ENCODE results near the gene MORN1. TPM values are rescaled to one million over a fixed set of nuclear protein-coding genes. Genes with fewer than 3 reads are reported as not detected.

Gene MORN1
- total and polyA plus RNA-seq, 2 of the 8 experiments (the other 6 are each of a cell fraction or from before 2014, with no cell fraction given): 5.0 to 9.1 TPM

GRCh38 chr1:2394761-2395160 lies 3.4 kb upstream of the MORN1 start:
- DNase-seq (ENCODE audit: low read depth in 1 of 2, low spot score in 2 of 2) (no peak), FAIRE-seq (no peak)
- no peak overlapping the region for H4K8ac ChIP-seq (ENCODE audit: extremely low read depth, insufficient read depth, low read length)
- no peak overlapping the region for H4K91ac ChIP-seq (replicated peaks; ENCODE audit: insufficient read length, low read length)
- H2BK20ac ChIP-seq (ENCODE audit: low read length): no peak overlapping the region
- H3K9ac ChIP-seq (replicated peaks in 1 of 4; ENCODE audit: extremely low read depth in 1 of 4, low read depth in 3 of 4, low read length in 3 of 4): no peak overlapping the region
- peaks cover 0 to 9% (median 2%) of the 10 kb centered on the region in 4 experiments; a peak in 6 of 7 replicates for H3K4me1 ChIP-seq (replicated peaks in 1 of 4; ENCODE audit: control insufficient read depth in 3 of 4, insufficient read depth in 4 of 4, low read length in 3 of 4)
- H3K18ac ChIP-seq (ENCODE audit: extremely low read depth, low read length): no peak overlapping the region
- H2BK120ac ChIP-seq (replicated peaks; ENCODE audit: low read depth, low read length): no peak overlapping the region
- no peak overlapping the region for H2AFZ ChIP-seq (ENCODE audit: low read length)
- H3K79me2 ChIP-seq (ENCODE audit: control insufficient read depth in 1 of 2, insufficient read depth in 2 of 2, low read length in 2 of 2): peaks cover 4 to 36% of the 10 kb centered on the region in 2 experiments; a peak in 3 of 4 replicates
- H3K27ac ChIP-seq (ENCODE audit: low read depth, low read length): no peak overlapping the region
- H2BK5ac ChIP-seq (ENCODE audit: low read depth, low read length): no peak overlapping the region
- H3K23me2 ChIP-seq (ENCODE audit: low read depth, low read length): peaks cover 6% of the 10 kb centered on the region; the same call in 1 of the 2 replicates
- POLR2A ChIA-PET (ENCODE audit: partially characterized antibody): interaction anchor here (1.1 to 4.1 kb wide), 3 partner anchors 8 to 47 kb away, joined by 3 to 29 read pairs (median 5); no protein-coding TSS in a partner anchor
- no peak overlapping the region for H2AK5ac ChIP-seq (ENCODE audit: low read depth, low read length)
- no peak overlapping the region for H3K4ac ChIP-seq (replicated peaks; ENCODE audit: insufficient read length, low read depth, low read length)
- no peak overlapping the region for H2BK12ac ChIP-seq (ENCODE audit: low read depth, low read length)
- H4K20me1 ChIP-seq (replicated peaks in 1 of 2; ENCODE audit: control insufficient read depth in 1 of 2, insufficient read depth in 2 of 2, low read length in 2 of 2): peaks cover 6 to 13% of the 10 kb centered on the region in 2 experiments
- no peak overlapping the region for H3K4me2 ChIP-seq (ENCODE audit: insufficient read depth in 1 of 2, low read depth in 2 of 2, low read length in 2 of 2)
- H3K27me3 ChIP-seq (replicated peaks in 1 of 4; ENCODE audit: control insufficient read depth in 3 of 4, extremely low read depth in 1 of 4, insufficient read depth in 3 of 4, low read length in 3 of 4): no peaks in the 10 kb centered on the region
- H3K4me3 ChIP-seq (ENCODE audit: extremely low read depth in 1 of 4, insufficient read depth in 2 of 4, low read depth in 3 of 4, low read length in 4 of 4): no peak overlapping the region
- peaks cover 12% of the 10 kb centered on the region for H3K79me1 ChIP-seq (ENCODE audit: low read depth, low read length)
- H3K36me3 ChIP-seq (ENCODE audit: control insufficient read depth in 2 of 4, insufficient read depth in 4 of 4, low read length in 3 of 4): peaks cover 3 to 28% (median 13%) of the 10 kb centered on the region in 4 experiments; a peak in 7 of 8 replicates
- no peak overlapping the region for H3K23ac ChIP-seq (ENCODE audit: insufficient read length)
- H3K9me3 ChIP-seq (ENCODE audit: insufficient read depth in 2 of 2, low read depth in 1 of 2, low read length in 1 of 2): no peaks in the 10 kb centered on the region
- H3K14ac ChIP-seq (ENCODE audit: insufficient read length): no peak overlapping the region
- H3K56ac ChIP-seq (replicated peaks; ENCODE audit: insufficient read length, low read depth, low read length): no peak overlapping the region
- 92% methylated on average over 11 of the region's 11 CpGs; no CpG with 5 or more reads in 1 of the 2 experiments for WGBS, 2 experiments (ENCODE audit: extremely low coverage in 1 of 2, insufficient coverage in 1 of 2, insufficient read length in 1 of 2, insufficient replicate concordance in 2 of 2, low coverage in 1 of 2, low lambda C conversion rate in 2 of 2, missing lambda C conversion rate in 1 of 2)
- CTCF ChIA-PET (ENCODE audit: partially characterized antibody): interaction anchor here (1.5 to 2.7 kb wide), 2 partner anchors 12 kb away, joined by 4 to 18 read pairs; no protein-coding TSS in a partner anchor
- no peak overlapping the region for H2BK15ac ChIP-seq (ENCODE audit: low read length)
- H4K5ac ChIP-seq (ENCODE audit: insufficient read length, low read depth, low read length): no peak overlapping the region
- TF ChIP-seq PHF8 (conservative IDR thresholded peaks at IDR 0.05; ENCODE audit: low read depth, low read length) (no peak), CTCF (IDR thresholded peaks at IDR 0.05; ENCODE audit: control extremely low read depth in 1 of 3, insufficient read depth in 1 of 3, low read depth in 1 of 3, low read length in 3 of 3) (no peak), KDM1A (IDR thresholded peaks at IDR 0.05; ENCODE audit: borderline replicate concordance, low read length) (no peak), SIRT6 (IDR thresholded peaks at IDR 0.05; ENCODE audit: low read length) (no peak), YY1 (IDR thresholded peaks at IDR 0.05; ENCODE audit: low read depth, low read length) (no peak), ASH2L (IDR thresholded peaks at IDR 0.05; ENCODE audit: low read length) (no peak), POLR2AphosphoS5 (IDR thresholded peaks at IDR 0.05; ENCODE audit: low read depth, low read length) (no peak), ATF2 (IDR thresholded peaks at IDR 0.05; ENCODE audit: low read length) (no peak), SP1 (IDR thresholded peaks at IDR 0.05; ENCODE audit: low read depth, low read length) (no peak), SIN3A (conservative IDR thresholded peaks at IDR 0.05 in 1 of 2, IDR thresholded peaks at IDR 0.05 in 1 of 2; ENCODE audit: low read depth in 1 of 2, low read length in 2 of 2) (no peak)

All from H1 (cell line).